ENCODE results near the gene PPARD.

PPARD gene

GRCh38 chr6:35402136-35402855 lies 59.9 kb downstream of the PPARD start:
- TF ChIP-seq POLR2A (IDR thresholded peaks at IDR 0.05; ENCODE audit: low read depth, low read length) (no peak), SPI1 (IDR thresholded peaks at IDR 0.05; ENCODE audit: low read depth, low read length) (no peak), POLR2AphosphoS5 (IDR thresholded peaks at IDR 0.05; ENCODE audit: low read depth, low read length) (no peak), PAX5 (IDR thresholded peaks at IDR 0.05; ENCODE audit: insufficient read depth, low read length, severe bottlenecking) (no peak), POU2F2 (IDR thresholded peaks at IDR 0.05; ENCODE audit: low read depth, low read length) (0 out of 2 replicates have a peak, but pooled peaks have one; percentile 59), TAF1 (IDR thresholded peaks at IDR 0.05; ENCODE audit: low read depth, low read length) (no peak)
- DNase-seq (ENCODE audit: insufficient read length, low spot score), result no peak
- FAIRE-seq, result no peak

- no peak for FAIRE-seq
- DNase-seq (ENCODE audit: insufficient read length, low spot score), result no peak
- no peak for TF ChIP-seq POLR2A (IDR thresholded peaks at IDR 0.05; ENCODE audit: low read depth, low read length)
- TF ChIP-seq PAX5 (IDR thresholded peaks at IDR 0.05; ENCODE audit: insufficient read depth, low read length, severe bottlenecking), result no peak
- no peak for TF ChIP-seq POU2F2 (IDR thresholded peaks at IDR 0.05; ENCODE audit: low read depth, low read length)
- no peak for TF ChIP-seq TAF1 (IDR thresholded peaks at IDR 0.05; ENCODE audit: low read depth, low read length)
- TF ChIP-seq SPI1 (IDR thresholded peaks at IDR 0.05; ENCODE audit: low read depth, low read length), result no peak
- TF ChIP-seq POLR2AphosphoS5 (IDR thresholded peaks at IDR 0.05; ENCODE audit: low read depth, low read length), result no peak
These were observed 60.5 kb downstream of the PPARD start for GRCh38 chr6:35402856-35403191.

GRCh38 chr6:35403544-35404442 lies 61.4 kb downstream of the PPARD start:
- FAIRE-seq (no peak), DNase-seq (ENCODE audit: insufficient read length, low spot score) (no peak)
- TF ChIP-seq POLR2A (IDR thresholded peaks at IDR 0.05; ENCODE audit: low read depth, low read length), result no peak
- TF ChIP-seq SPI1 (IDR thresholded peaks at IDR 0.05; ENCODE audit: low read depth, low read length), result no peak
- TF ChIP-seq POU2F2 (IDR thresholded peaks at IDR 0.05; ENCODE audit: low read depth, low read length), result no peak
- no peak for TF ChIP-seq PAX5 (IDR thresholded peaks at IDR 0.05; ENCODE audit: insufficient read depth, low read length, severe bottlenecking)
- TF ChIP-seq TAF1 (IDR thresholded peaks at IDR 0.05; ENCODE audit: low read depth, low read length), result no peak
- TF ChIP-seq POLR2AphosphoS5 (IDR thresholded peaks at IDR 0.05; ENCODE audit: low read depth, low read length), result no peak

DNA sequence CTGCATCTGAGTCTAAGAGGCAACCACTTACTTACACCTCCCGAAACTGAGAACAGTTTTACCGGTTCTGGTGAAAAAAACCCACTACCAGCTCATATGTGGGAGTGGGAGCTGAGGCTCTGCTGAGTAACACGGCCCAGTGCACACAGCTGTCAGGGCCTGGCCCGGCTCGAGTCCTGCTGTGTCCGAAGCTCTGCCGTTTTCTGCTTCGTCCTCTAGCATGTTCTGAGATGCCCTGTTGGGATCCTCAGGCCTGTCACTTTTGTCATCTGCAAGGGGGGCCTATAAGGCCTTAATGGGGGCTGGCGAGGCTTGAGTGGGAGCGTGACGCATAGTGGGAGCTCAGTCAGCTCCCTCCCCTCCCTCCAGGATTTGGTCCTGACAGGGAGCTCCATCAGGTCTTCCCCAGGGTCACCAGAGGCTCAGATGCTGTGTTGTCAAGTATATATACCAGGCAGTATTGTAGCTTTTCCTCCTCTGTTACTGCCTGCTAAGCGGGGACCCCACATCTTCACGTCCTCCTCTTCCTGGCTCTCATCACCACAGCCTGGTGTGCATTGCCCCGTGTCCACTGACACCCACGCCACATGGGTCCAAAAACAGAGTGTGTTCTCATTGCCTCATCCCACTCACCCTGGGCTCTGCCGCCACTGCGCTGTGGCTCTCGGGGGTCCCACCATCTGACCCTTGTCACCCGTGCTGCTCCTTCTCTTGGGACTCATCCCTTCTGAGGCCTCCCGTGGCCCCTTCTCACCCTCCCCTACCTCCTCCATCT lies 64.5 kb downstream of the PPARD start:
- TF ChIP-seq SPI1 (IDR thresholded peaks at IDR 0.05; ENCODE audit: low read depth, low read length) (no peak), POLR2A (IDR thresholded peaks at IDR 0.05; ENCODE audit: low read depth, low read length) (no peak), POLR2AphosphoS5 (IDR thresholded peaks at IDR 0.05; ENCODE audit: low read depth, low read length) (no peak), TAF1 (IDR thresholded peaks at IDR 0.05; ENCODE audit: low read depth, low read length) (no peak), PAX5 (IDR thresholded peaks at IDR 0.05; ENCODE audit: insufficient read depth, low read length, severe bottlenecking) (no peak), POU2F2 (IDR thresholded peaks at IDR 0.05; ENCODE audit: low read depth, low read length) (no peak)
- DNase-seq (ENCODE audit: insufficient read length, low spot score), result no peak
- FAIRE-seq, result no peak

DNA sequence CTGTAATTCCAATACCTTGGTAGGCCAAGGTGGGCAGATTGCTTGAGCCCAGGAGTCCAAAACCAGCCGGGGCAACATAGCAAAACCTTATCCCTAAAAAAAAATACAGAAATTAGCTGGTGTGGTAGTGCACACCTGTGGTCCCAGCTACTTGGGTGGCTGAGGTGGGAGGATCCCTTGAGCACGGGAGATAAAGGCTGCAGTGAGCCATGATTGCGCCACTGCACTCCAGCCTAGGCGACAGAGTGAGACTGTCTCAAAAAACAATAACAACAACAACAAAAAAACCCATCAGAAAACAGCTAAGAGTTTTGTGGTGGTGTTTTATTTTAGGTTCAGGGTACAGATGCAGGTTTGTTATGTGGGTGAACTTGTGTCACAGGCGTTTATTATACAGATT lies 66.9 kb downstream of the PPARD start:
- TF ChIP-seq TAF1 (IDR thresholded peaks at IDR 0.05; ENCODE audit: low read depth, low read length), result no peak
- no peak for FAIRE-seq
- DNase-seq (ENCODE audit: insufficient read length, low spot score), result no peak

GRCh38 chr6:35410131-35410530 lies 67.8 kb downstream of the PPARD start:
- FAIRE-seq, result no peak
- TF ChIP-seq TAF1 (IDR thresholded peaks at IDR 0.05; ENCODE audit: low read depth, low read length) (no peak), POLR2AphosphoS5 (IDR thresholded peaks at IDR 0.05; ENCODE audit: low read depth, low read length) (no peak)
- DNase-seq (ENCODE audit: insufficient read length, low spot score), result no peak

GRCh38 chr6:35411066-35411465 lies 68.7 kb downstream of the PPARD start:
- peak; percentile 88 for TF ChIP-seq SPI1 (IDR thresholded peaks at IDR 0.05; ENCODE audit: low read depth, low read length)
- TF ChIP-seq PAX5 (IDR thresholded peaks at IDR 0.05; ENCODE audit: insufficient read depth, low read length, severe bottlenecking), result no peak
- DNase-seq (ENCODE audit: insufficient read length, low spot score) (no peak), FAIRE-seq (no peak)

DNA sequence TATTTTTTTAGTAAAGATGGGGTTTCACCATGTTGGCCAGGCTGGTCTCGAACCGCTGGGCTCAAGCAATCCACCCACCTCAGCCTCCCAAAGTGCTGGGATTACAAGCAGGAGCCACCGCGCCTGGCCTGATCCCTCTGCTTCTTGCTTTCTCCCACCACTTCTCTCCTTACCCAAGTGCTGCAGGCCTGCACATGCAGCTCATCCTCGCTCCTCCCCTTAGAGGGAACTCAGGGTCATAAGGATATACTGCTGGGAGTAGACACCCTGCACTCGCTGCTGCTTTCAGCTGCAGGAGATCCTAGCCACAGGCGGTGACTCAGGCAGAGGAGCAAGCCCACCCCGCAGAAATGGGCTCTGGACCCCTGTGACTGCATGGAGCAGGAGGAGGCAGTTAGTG lies 69.7 kb downstream of the PPARD start:
- DNase-seq (ENCODE audit: insufficient read length, low spot score), result no peak
- FAIRE-seq, result no peak
- TF ChIP-seq POLR2A (IDR thresholded peaks at IDR 0.05; ENCODE audit: low read depth, low read length), result no peak
- no peak for TF ChIP-seq POLR2AphosphoS5 (IDR thresholded peaks at IDR 0.05; ENCODE audit: low read depth, low read length)
- TF ChIP-seq PAX5 (IDR thresholded peaks at IDR 0.05; ENCODE audit: insufficient read depth, low read length, severe bottlenecking), result no peak
- TF ChIP-seq TAF1 (IDR thresholded peaks at IDR 0.05; ENCODE audit: low read depth, low read length), result no peak
- no peak for TF ChIP-seq SPI1 (IDR thresholded peaks at IDR 0.05; ENCODE audit: low read depth, low read length)
- TF ChIP-seq POU2F2 (IDR thresholded peaks at IDR 0.05; ENCODE audit: low read depth, low read length), result no peak

DNA sequence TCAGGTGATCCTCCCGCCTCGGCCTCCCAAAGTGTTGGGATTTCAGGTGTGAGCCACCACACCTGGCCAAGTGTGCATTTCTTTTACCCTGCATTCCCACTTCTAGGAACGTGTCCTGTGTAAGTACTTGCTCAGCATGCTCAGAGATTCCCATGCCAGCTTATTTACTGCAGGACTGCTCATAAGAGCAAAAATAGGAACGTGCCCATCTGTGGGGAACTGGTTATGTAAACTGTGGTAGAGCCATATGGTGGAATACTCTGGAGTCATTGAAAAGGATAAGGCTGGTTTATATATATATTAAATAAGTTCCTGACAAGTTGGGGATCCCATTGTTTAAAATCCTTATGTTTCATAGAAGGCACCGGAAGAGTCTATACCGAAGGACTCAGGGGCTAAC lies 71.6 kb downstream of the PPARD start:
- FAIRE-seq (no peak), DNase-seq (ENCODE audit: insufficient read length, low spot score) (no peak)
- TF ChIP-seq SPI1 (IDR thresholded peaks at IDR 0.05; ENCODE audit: low read depth, low read length) (no peak), POLR2A (IDR thresholded peaks at IDR 0.05; ENCODE audit: low read depth, low read length) (no peak), TAF1 (IDR thresholded peaks at IDR 0.05; ENCODE audit: low read depth, low read length) (no peak), POU2F2 (IDR thresholded peaks at IDR 0.05; ENCODE audit: low read depth, low read length) (no peak), PAX5 (IDR thresholded peaks at IDR 0.05; ENCODE audit: insufficient read depth, low read length, severe bottlenecking) (no peak), POLR2AphosphoS5 (IDR thresholded peaks at IDR 0.05; ENCODE audit: low read depth, low read length) (no peak)
